Peyer's patch (tissue), 4 donors: ENCODE data around the gene ABCA6. TPM values are rescaled to one million over a fixed set of nuclear protein-coding genes. Genes with fewer than 3 reads are reported as not detected.

Experiments
- DNase-seq, 3 donors: peaks; one replicate each; pipeline ENCODE4 v3.0.0-alpha.2; 2017 to 2019
- H3K27ac ChIP-seq, 4 donors: fragments of 200-600 bp; sonication (generic); one replicate each; pipeline ENCODE4 v1.5.1; 2016 to 2019
- H3K27me3 ChIP-seq, 2 donors: fragments of 200-600 bp; sonication (generic); one replicate each; pipeline ENCODE4 v1.5.1; 2019
- H3K36me3 ChIP-seq, 3 donors: fragments of 200-600 bp; sonication (generic); one replicate each; pipeline ENCODE4 v1.5.1; 2016 to 2019
- H3K4me1 ChIP-seq, 4 donors: fragments of 200-600 bp; sonication (generic); one replicate each; pipeline ENCODE4 v1.5.1; 2016 to 2019
- H3K4me3 ChIP-seq, 4 donors: fragments of 200-600 bp; sonication (generic); 1 replicate in 3 of 4; 2 replicates in 1 of 4; pipeline ENCODE4 v1.5.1; 2016 to 2019; ENCODE audit warnings: mild to moderate bottlenecking in 1 of 4
- H3K9me3 ChIP-seq, 4 donors: fragments of 200-600 bp; sonication (generic); one replicate each; pipeline ENCODE4 v1.5.1; 2016 to 2019; ENCODE audit warnings: mild to moderate bottlenecking in 1 of 4
- CTCF ChIP-seq, 6 experiments: fragments of 450-650 bp in 4 of 6; fragments of 200-600 bp in 2 of 6; sonication (generic) in 1 of 6; IDR thresholded peaks; one replicate each; pipeline ENCODE4 v1.5.1; 2017 to 2019; ENCODE audit warnings: antibody characterized with exemption in 6 of 6, mild to moderate bottlenecking in 3 of 6, moderate library complexity in 1 of 6
- POLR2A ChIP-seq, 2 donors: fragments of 450-650 bp; IDR thresholded peaks; one replicate each; pipeline ENCODE4 v1.5.1; 2017; ENCODE audit warnings: antibody characterized with exemption in 2 of 2, mild to moderate bottlenecking in 2 of 2, moderate library complexity in 2 of 2
- total RNA-seq, 4 donors: library from RNA; depleted of rRNA; stranded (reverse); fragments of >200 nt; gene quantifications; one replicate each; pipeline ENCODE4 v1.1.0, GENCODE V29; 2016

ABCA6 gene
- total RNA-seq, 4 donors from 2014 or later, result 23.8 to 59.4 (median 41.1) TPM

DNA sequence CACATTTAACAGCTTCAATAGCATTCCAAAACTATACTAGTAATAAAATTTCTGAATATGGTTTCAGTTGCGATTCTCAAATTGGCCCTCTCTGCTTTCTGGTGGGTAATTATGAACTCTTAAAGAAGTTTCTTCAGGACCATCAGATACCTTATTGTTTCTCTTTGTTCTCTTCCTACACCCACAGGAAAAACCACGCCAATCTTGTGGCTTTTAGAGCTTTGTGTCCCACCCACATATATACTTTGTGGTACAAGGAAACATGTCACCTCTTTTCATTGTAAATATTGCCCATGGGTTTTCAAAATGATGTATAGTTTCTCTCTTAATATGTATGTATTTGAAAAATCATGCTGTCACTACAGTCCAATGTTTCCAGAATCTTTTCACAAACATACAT is 93.1 kb downstream of the ABCA6 start:
- no peaks in the 10 kb centered on the region for H3K27me3 ChIP-seq
- no peak for DNase-seq
- no peak for TF ChIP-seq POLR2A (IDR thresholded peaks at IDR 0.05)
- no peak for TF ChIP-seq CTCF (IDR thresholded peaks at IDR 0.05)
- H3K4me1 ChIP-seq, result peaks cover 0 to 6% (median 2%) of the 10 kb centered on the region in 4 donors
- no peaks in the 10 kb centered on the region for H3K9me3 ChIP-seq
- H3K27ac ChIP-seq, result no peak overlapping the region
- H3K36me3 ChIP-seq, result no peaks in the 10 kb centered on the region
- H3K4me3 ChIP-seq, result no peak overlapping the region

DNA sequence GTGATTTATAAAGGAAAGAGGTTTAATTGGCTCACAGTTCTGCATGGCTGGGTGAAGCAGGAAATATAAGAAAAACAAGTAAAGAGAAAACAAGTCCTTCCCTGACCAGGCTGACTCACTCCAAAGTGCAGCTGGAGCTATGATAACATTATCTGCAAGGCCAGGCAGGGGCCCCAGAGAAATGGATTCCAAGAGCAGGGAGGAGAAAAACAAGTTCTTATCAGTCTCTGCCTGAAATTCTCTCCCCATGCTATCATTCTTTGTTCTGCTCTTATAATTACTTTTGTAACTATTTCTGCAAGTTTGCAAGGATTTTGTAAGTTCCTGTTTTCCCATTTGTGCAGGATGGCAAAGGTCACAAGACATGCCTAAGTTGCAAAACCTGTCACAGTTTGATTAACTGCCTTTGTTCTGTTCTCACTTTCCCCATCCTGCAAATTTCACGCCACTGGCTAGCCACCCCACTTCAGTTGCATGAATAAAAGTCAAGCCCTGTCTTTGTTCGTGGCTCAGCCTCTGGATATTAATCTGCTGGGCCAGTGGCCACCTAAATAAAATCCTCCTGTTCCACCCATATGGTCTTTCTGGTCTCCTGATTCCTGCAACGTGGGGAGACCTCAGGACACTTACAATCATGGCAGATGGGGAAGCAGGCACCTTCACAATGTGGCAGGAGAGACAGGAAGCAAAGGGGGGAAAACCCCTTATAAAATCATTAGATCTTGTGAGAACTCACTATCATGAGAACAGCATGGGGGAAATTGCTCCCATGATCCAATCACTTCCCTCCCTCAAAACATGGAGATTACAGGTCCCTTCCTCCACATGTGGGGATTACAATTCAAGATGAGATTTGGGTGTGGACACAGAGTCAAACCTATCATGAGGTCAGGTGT is 94.1 kb downstream of the ABCA6 start:
- H3K4me1 ChIP-seq, result peaks cover 0 to 6% (median 2%) of the 10 kb centered on the region in 4 donors
- peak in 2 of 3 donors; percentile 54 to 76 for DNase-seq
- no peak for TF ChIP-seq CTCF (IDR thresholded peaks at IDR 0.05)
- TF ChIP-seq POLR2A (IDR thresholded peaks at IDR 0.05), result no peak
- H3K4me3 ChIP-seq, result no peak overlapping the region
- no peaks in the 10 kb centered on the region for H3K27me3 ChIP-seq
- peak overlapping the region in 3 of 4 donors; percentile 44 to 76 (median 54) for H3K27ac ChIP-seq
- H3K9me3 ChIP-seq, result no peaks in the 10 kb centered on the region
- no peaks in the 10 kb centered on the region for H3K36me3 ChIP-seq

DNA sequence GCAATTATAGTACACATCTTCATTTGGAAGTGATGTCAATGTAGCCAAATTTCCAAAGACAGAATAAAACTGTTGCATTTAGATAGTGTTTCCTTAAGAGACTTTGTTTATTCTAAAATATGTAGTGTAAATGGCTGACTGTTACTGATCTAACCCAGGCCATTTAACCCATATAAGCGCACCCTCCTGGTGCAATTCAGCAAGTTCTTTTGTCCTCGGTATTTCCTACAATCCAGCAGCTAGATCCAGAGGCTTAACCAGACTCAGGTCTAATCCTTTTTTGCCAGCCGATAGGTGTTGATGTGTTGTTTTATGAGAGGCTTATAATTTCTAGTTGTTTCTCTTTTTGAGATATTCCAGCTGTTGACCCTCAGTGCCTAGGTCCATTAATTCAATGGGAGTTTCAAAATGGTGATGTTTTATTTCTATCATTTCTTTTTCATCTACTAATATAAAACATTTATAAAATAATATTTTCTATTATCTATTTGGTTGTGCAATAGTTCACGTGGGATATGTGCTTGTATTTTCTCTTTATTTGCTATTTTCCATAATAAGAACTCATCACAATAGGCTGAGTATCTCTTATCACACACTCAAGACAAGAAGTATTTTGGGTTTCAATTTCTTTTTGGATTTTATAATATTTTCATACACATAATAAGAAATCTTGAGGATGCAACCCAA is 95.4 kb downstream of the ABCA6 start:
- no peaks in the 10 kb centered on the region for H3K9me3 ChIP-seq
- DNase-seq, result no peak
- no peaks in the 10 kb centered on the region for H3K36me3 ChIP-seq
- no peak for TF ChIP-seq POLR2A (IDR thresholded peaks at IDR 0.05)
- TF ChIP-seq CTCF (IDR thresholded peaks at IDR 0.05), result no peak
- H3K27me3 ChIP-seq, result no peaks in the 10 kb centered on the region
- H3K27ac ChIP-seq, result peak overlapping the region in 1 of 4 donors; percentile 44
- H3K4me1 ChIP-seq, result peaks cover 0 to 6% (median 2%) of the 10 kb centered on the region in 4 donors
- H3K4me3 ChIP-seq, result no peak overlapping the region

DNA sequence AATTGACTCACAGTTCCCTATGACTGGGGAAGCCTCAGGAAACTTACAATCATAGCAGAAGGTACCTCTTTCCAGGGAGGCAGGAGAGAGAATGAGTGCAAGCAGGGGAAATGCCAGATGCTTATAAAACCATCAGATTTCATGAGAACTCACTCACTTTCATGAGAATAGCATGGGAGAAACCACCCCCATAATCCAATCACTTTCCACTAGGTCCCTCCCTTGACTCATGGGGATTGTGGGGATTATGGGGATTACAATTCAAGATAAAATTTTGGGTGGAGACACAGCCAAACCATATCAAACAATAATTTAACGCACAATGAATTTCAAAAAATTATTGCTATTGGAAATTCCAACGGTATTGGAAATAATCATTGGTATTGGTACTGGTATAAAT is 96.0 kb downstream of the ABCA6 start:
- TF ChIP-seq POLR2A (IDR thresholded peaks at IDR 0.05) (no peak), CTCF (IDR thresholded peaks at IDR 0.05) (no peak)
- Histone ChIP-seq H3K4me1 (peaks cover 0 to 6% (median 2%) of the 10 kb centered on the region in 4 donors), H3K27me3 (no peaks in the 10 kb centered on the region), H3K4me3 (no peak overlapping the region), H3K9me3 (no peaks in the 10 kb centered on the region), H3K27ac (no peak overlapping the region), H3K36me3 (no peaks in the 10 kb centered on the region)
- DNase-seq, result no peak

- H3K4me1 ChIP-seq, result peaks cover 0 to 6% (median 2%) of the 10 kb centered on the region in 4 donors
- TF ChIP-seq CTCF (IDR thresholded peaks at IDR 0.05), result no peak
- no peak for TF ChIP-seq POLR2A (IDR thresholded peaks at IDR 0.05)
- no peak overlapping the region for H3K4me3 ChIP-seq
- H3K9me3 ChIP-seq, result no peaks in the 10 kb centered on the region
- H3K27me3 ChIP-seq, result no peaks in the 10 kb centered on the region
- no peak overlapping the region for H3K27ac ChIP-seq
- H3K36me3 ChIP-seq, result no peaks in the 10 kb centered on the region
- no peak for DNase-seq
Observed at GRCh38 chr17:69044371-69044770, 97.3 kb downstream of the ABCA6 start.
